Caco-2 (cell line): ENCODE results near the gene IGF1. TPM values are rescaled to one million over a fixed set of nuclear protein-coding genes. Genes with fewer than 3 reads are reported as not detected.

Source experiments
- BruUV-seq: library from RNA; stranded (reverse); fragments of 400-500 nt; replicated peaks from 2 replicates; lab custom pipeline; 2021; lab: Mats Ljungman, UMichigan
- CTCF ChIA-PET: fragments of 300-600 bp; sonication (Branson Sonifier 250); formaldehyde crosslinking; loops from one replicate; lab custom pipeline; 2022; ENCODE audit warnings: antibody characterized with exemption; lab: Charles Lee
- POLR2A ChIA-PET: fragments of 300-600 bp; sonication (Branson Sonifier 250); formaldehyde crosslinking; loops from one replicate; lab custom pipeline; 2022; ENCODE audit warnings: antibody characterized with exemption; lab: Charles Lee
- DNase-seq, 2 experiments: peaks; one replicate each; pipeline versions ENCODE4 v3.0.0 to v3.0.0-alpha.2; 2020 to 2022
- H3K27me3 ChIP-seq: replicated peaks from 2 replicates; pipeline ENCODE4 v1.6.0; 2011; ENCODE audit warnings: low read length; ENCODE audit not compliant: control insufficient read depth, insufficient read depth
- H3K36me3 ChIP-seq: 2 replicates; pipeline ENCODE4 v1.5.1; 2011; ENCODE audit warnings: low read length; ENCODE audit not compliant: control insufficient read depth, insufficient read depth
- H3K4me1 ChIP-seq: fragments of 250-450 bp; sonication (Bioruptor Pico); 2 replicates; pipeline ENCODE4 v1.5.1; 2020; ENCODE audit warnings: mild to moderate bottlenecking
- H3K4me3 ChIP-seq: 2 replicates; pipeline ENCODE4 v1.5.1; 2011; ENCODE audit warnings: low read depth, mild to moderate bottlenecking, control low read depth, low read length
- H3K9me3 ChIP-seq: fragments of 250-450 bp; sonication (Bioruptor Pico); 2 replicates; pipeline ENCODE4 v1.5.1; 2020; ENCODE audit warnings: mild to moderate bottlenecking, moderate library complexity
- H3K27ac Mint-ChIP-seq: one replicate; pipeline ENCODE4 v1.8.0; 2022; ENCODE audit warnings: mixed read lengths; ENCODE audit not compliant: unreplicated experiment
- H3K27me3 Mint-ChIP-seq: one replicate; pipeline ENCODE4 v1.8.0; 2022; ENCODE audit warnings: mixed read lengths; ENCODE audit not compliant: insufficient read depth, unreplicated experiment
- H3K36me3 Mint-ChIP-seq: one replicate; pipeline ENCODE4 v1.8.0; 2022; ENCODE audit warnings: mild to moderate bottlenecking, mixed read lengths; ENCODE audit not compliant: insufficient read depth, unreplicated experiment
- H3K4me1 Mint-ChIP-seq: one replicate; pipeline ENCODE4 v1.8.0; 2022; ENCODE audit warnings: low read depth, mixed read lengths; ENCODE audit not compliant: unreplicated experiment
- H3K4me3 Mint-ChIP-seq: one replicate; pipeline ENCODE4 v1.8.0; 2022; ENCODE audit warnings: mild to moderate bottlenecking, moderate library complexity, mixed read lengths; ENCODE audit not compliant: unreplicated experiment
- H3K9me3 Mint-ChIP-seq: one replicate; pipeline ENCODE4 v1.8.0; 2022; ENCODE audit warnings: mixed read lengths; ENCODE audit not compliant: unreplicated experiment
- CTCF ChIP-seq, 2 experiments: fragments of 200-600 bp in 1 of 2; IDR thresholded peaks; 1 replicate in 1 of 2; 2 replicates in 1 of 2; pipeline versions ENCODE4 v1.5.1 to v1.8.0; 2011 to 2022; ENCODE audit warnings: antibody characterized with exemption in 1 of 2, control low read depth in 1 of 2, inconsistent platforms in 1 of 2, low read depth in 1 of 2, low read length in 1 of 2, mild to moderate bottlenecking in 1 of 2, moderate library complexity in 1 of 2; ENCODE audit not compliant: insufficient read depth in 1 of 2, severe bottlenecking in 1 of 2, unreplicated experiment in 1 of 2
- intact Hi-C: fragments of 100-400 bp; cut with micrococcal nuclease; formaldehyde crosslinking; loops from one replicate; pipeline ENCODE4 v1.10.0; 2022; ENCODE audit not compliant: unreplicated experiment
- total RNA-seq: library from RNA; stranded (reverse); gene quantifications from 2 replicates; pipeline ENCODE4 v1.2.3, GENCODE V29; 2022

Gene IGF1
- total RNA-seq, 1 experiment from 2014 or later, result 2.3 TPM

- POLR2A ChIA-PET, result no interaction called here
- no peaks in the 10 kb centered on the region for H3K27me3 ChIP-seq
- H3K9me3 ChIP-seq, result no peaks in the 10 kb centered on the region
- intact Hi-C loops, result no loop called here
- Mint-ChIP-seq H3K27ac (no peak overlapping the region), H3K4me3 (no peak overlapping the region), H3K4me1 (peaks cover 13% of the 10 kb centered on the region), H3K9me3 (peaks cover 12% of the 10 kb centered on the region), H3K27me3 (no peaks in the 10 kb centered on the region), H3K36me3 (no peaks in the 10 kb centered on the region)
- no peaks in the 10 kb centered on the region for H3K36me3 ChIP-seq
- no peak for TF ChIP-seq CTCF (IDR thresholded peaks at IDR 0.05; ENCODE audit: insufficient read depth in 1 of 2, low read depth in 1 of 2, low read length in 1 of 2, severe bottlenecking in 1 of 2, unreplicated experiment in 1 of 2)
- no peak overlapping the region for H3K4me3 ChIP-seq
- H3K4me1 ChIP-seq, result no peaks in the 10 kb centered on the region; the same call in 1 of the 2 replicates
- no TSS peak for BruUV-seq
- no peak for DNase-seq
- CTCF ChIA-PET, result no interaction called here
Observed at GRCh38 chr12:102459314-102459713, 21.0 kb downstream of the IGF1 start.

- Histone ChIP-seq H3K9me3 (no peaks in the 10 kb centered on the region), H3K36me3 (no peaks in the 10 kb centered on the region), H3K4me1 (no peaks in the 10 kb centered on the region; the same call in 1 of the 2 replicates), H3K4me3 (no peak overlapping the region), H3K27me3 (no peaks in the 10 kb centered on the region)
- intact Hi-C loops, result no loop called here
- CTCF ChIA-PET, result no interaction called here
- no peak for DNase-seq
- POLR2A ChIA-PET, result no interaction called here
- TF ChIP-seq CTCF (IDR thresholded peaks at IDR 0.05; ENCODE audit: insufficient read depth in 1 of 2, low read depth in 1 of 2, low read length in 1 of 2, severe bottlenecking in 1 of 2, unreplicated experiment in 1 of 2), result no peak
- no peak overlapping the region for H3K4me3 Mint-ChIP-seq
- peaks cover 12% of the 10 kb centered on the region for H3K9me3 Mint-ChIP-seq
- no peaks in the 10 kb centered on the region for H3K36me3 Mint-ChIP-seq
- H3K27ac Mint-ChIP-seq, result no peak overlapping the region
- no peaks in the 10 kb centered on the region for H3K27me3 Mint-ChIP-seq
- peaks cover 13% of the 10 kb centered on the region for H3K4me1 Mint-ChIP-seq
- BruUV-seq, result no TSS peak
Observed at GRCh38 chr12:102454808-102455760, 25.3 kb downstream of the IGF1 start.

- no peak for DNase-seq
- Mint-ChIP-seq H3K36me3 (no peaks in the 10 kb centered on the region), H3K4me3 (no peak overlapping the region), H3K9me3 (peaks cover 12% of the 10 kb centered on the region), H3K4me1 (peaks cover 11% of the 10 kb centered on the region), H3K27me3 (no peaks in the 10 kb centered on the region), H3K27ac (no peak overlapping the region)
- intact Hi-C loops, result no loop called here
- H3K36me3 ChIP-seq, result no peaks in the 10 kb centered on the region
- H3K4me1 ChIP-seq, result no peaks in the 10 kb centered on the region; the same call in 1 of the 2 replicates
- BruUV-seq, result no TSS peak
- ChIA-PET POLR2A (no interaction called here), CTCF (no interaction called here)
- no peak overlapping the region for H3K4me3 ChIP-seq
- no peaks in the 10 kb centered on the region for H3K9me3 ChIP-seq
- TF ChIP-seq CTCF (IDR thresholded peaks at IDR 0.05; ENCODE audit: insufficient read depth in 1 of 2, low read depth in 1 of 2, low read length in 1 of 2, severe bottlenecking in 1 of 2, unreplicated experiment in 1 of 2), result no peak
- H3K27me3 ChIP-seq, result no peaks in the 10 kb centered on the region
Observed at GRCh38 chr12:102454330-102454729, 26.0 kb downstream of the IGF1 start.
